EH (cell line): ENCODE results near the gene GMPPA.

Experiments
- DNase-seq: peaks from one replicate; pipeline ENCODE4 v3.0.0-alpha.2; 2015; ENCODE audit warnings: low read depth

The GMPPA gene

GRCh38 chr2:219486380-219486959 is 12.2 kb upstream of the GMPPA start:
- DNase-seq = no peak

GRCh38 chr2:219488149-219488843 is 10.4 kb upstream of the GMPPA start:
- DNase-seq = no peak

- DNase-seq = no peak
These were observed 9.9 kb upstream of the GMPPA start for GRCh38 chr2:219488844-219489194.

GRCh38 chr2:219489315-219489714 is 9.4 kb upstream of the GMPPA start:
- no peak for DNase-seq

- DNase-seq = no peak
These were observed 8.5 kb upstream of the GMPPA start for GRCh38 chr2:219490186-219490585.

- DNase-seq = no peak
These were observed 8.0 kb upstream of the GMPPA start for GRCh38 chr2:219490600-219491130.

- DNase-seq = no peak
These were observed 7.3 kb upstream of the GMPPA start for GRCh38 chr2:219491278-219491963.

GRCh38 chr2:219492575-219492974 is 6.1 kb upstream of the GMPPA start:
- DNase-seq = no peak

GRCh38 chr2:219493086-219493485 is 5.6 kb upstream of the GMPPA start:
- DNase-seq = no peak

GRCh38 chr2:219494952-219495530 is 3.6 kb upstream of the GMPPA start:
- no peak for DNase-seq

- DNase-seq = peak; percentile 83
These were observed 3.1 kb upstream of the GMPPA start for GRCh38 chr2:219495531-219496122.

- DNase-seq = no peak
These were observed 2.4 kb upstream of the GMPPA start for GRCh38 chr2:219496247-219496824.

- no peak for DNase-seq
These were observed 1.7 kb upstream of the GMPPA start for GRCh38 chr2:219496825-219497494.

- DNase-seq = peak; percentile 92
These were observed 1.0 kb upstream of the GMPPA start for GRCh38 chr2:219497495-219498279.

- no peak for DNase-seq
These were observed 292 bp downstream of the GMPPA start for GRCh38 chr2:219499058-219499307.

GRCh38 chr2:219499555-219499954 is 864 bp downstream of the GMPPA start:
- no peak for DNase-seq

- peak; percentile 79 for DNase-seq
These were observed 1.4 kb downstream of the GMPPA start for GRCh38 chr2:219500135-219500534.

- no peak for DNase-seq
These were observed 3.2 kb downstream of the GMPPA start for GRCh38 chr2:219501849-219502248.

GRCh38 chr2:219502618-219503017 is 3.9 kb downstream of the GMPPA start:
- DNase-seq = no peak

- no peak for DNase-seq
These were observed 6.9 kb downstream of the GMPPA start for GRCh38 chr2:219505585-219505984.
